ENCODE measurements around the gene PKNOX1.
"Not testable (repeated sequence)": the region's sequence is repeated elsewhere in the genome, so short reads cannot be mapped to it uniquely, and the experiment has no call there.

The PKNOX1 gene

DNA sequence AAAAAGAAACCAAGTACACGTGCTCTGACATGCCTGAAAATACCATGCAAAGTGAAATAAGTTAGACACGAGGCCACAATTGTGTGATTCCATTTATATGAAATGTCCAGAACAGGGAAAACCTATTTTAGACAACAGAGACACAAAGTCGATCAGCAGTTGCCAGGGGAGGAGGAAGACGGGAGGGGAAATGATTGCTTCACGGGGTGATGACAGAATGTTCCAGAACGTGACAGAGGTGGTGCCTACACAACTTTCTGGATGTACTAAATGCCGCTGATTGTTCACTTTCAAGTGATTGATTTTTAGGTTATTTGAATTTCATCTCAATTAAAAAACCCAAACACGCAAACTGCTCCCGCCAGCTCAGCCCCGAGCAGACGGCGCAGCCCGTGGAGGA, 78.8 kb downstream of the PKNOX1 start:
- DNase-seq (ENCODE audit: low read depth in 2 of 2) = not testable (repeated sequence)

- DNase-seq (ENCODE audit: low read depth in 2 of 2) = not testable (repeated sequence)
These were observed 88.7 kb downstream of the PKNOX1 start for GRCh38 chr21:43062955-43063664.

DNA sequence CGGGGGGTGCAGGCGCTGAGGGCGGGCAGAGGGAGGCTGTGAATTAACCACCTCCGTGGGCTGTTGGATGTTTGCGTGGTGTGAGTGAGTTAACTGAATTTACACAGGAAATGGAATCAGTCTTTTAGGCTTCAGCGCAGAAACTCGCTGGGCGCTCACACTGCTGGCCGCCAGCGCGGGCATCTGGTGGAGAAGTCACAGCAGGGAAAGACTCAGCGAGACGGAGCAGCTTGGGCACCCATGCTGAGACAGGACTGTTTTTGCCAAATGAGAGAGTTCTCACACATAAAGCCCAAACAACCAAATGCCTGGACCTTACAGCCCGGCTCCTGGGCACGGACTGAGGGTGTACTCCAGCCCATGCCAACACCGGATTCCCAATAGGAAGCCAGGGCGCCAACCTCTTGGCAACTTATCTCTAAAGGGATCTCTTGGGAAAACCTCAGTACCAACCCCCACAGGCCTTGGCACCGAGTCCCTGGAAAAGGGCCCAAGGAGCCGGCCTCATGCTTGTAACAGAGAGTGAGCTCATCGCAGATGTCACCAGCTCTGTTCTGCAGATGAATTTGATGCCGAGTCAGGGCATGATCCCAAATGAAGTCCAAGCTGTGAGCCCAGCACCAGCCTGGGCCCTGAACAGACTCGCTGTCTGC, 90.0 kb downstream of the PKNOX1 start:
- DNase-seq (ENCODE audit: low read depth in 2 of 2) = not testable (repeated sequence)

DNA sequence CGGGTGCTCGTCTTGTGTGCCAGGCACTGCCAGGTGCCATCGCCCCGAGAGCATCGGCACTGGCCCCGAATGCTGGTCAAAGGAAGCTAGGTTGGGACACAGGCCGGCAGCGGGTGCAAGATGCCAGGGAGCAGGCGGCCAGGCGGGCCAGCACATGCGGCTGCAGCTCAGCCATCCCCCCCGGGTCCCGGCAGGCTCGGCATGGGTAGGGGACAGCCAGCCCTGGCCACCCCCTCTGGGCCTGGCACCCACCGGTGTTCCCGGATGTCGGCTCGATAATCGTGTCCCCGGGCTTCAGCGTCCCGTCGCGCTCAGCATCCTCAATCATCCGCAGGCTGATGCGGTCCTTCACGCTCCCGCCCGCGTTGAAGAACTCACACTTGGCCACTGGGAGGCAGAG, 91.6 kb downstream of the PKNOX1 start:
- DNase-seq (ENCODE audit: low read depth in 2 of 2) = not testable (repeated sequence)

GRCh38 chr21:43066690-43067089, 92.3 kb downstream of the PKNOX1 start:
- DNase-seq (ENCODE audit: low read depth in 2 of 2) = not testable (repeated sequence)

GRCh38 chr21:43068065-43068464, 93.7 kb downstream of the PKNOX1 start:
- DNase-seq (ENCODE audit: low read depth in 2 of 2) = not testable (repeated sequence)

DNA sequence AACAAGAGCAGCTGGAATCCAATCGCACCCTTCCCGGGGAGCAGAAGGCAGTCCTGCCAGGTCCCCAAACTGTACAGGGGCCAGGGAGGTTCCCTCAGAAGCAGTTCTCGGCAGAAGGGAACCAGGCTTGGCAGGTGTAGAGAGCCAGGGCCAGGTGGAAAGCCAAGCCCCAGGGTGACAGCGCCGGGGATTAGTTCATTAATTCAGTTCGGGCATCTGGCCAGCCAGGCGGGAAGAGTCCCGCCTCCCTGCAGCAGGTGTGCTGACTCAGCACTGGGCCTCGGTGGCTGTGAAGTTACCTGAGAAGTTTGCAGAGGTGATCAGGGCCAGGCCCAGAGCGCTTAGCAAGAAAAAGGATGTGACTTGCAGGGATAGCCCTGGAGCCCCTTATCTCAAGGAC, 95.3 kb downstream of the PKNOX1 start:
- not testable (repeated sequence) for DNase-seq (ENCODE audit: low read depth in 2 of 2)

DNA sequence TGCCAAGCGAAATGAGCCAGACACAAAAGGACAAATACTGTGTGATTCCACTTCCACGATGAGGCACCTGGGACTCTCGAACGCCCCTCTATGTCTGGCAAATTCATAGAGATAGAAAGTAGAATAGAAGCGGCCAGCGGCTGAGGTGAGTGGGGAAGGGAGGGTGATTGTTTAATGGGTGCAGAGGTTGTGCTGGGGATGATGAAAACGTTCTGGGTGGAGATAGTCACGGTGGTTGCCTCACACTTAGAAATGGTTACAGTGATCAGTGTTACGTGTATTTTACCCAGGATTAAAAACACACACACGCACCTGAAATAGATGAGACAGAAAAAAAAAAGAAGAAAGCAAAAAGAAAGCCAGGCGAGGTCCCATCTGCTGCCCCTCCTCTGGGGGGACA, 98.4 kb downstream of the PKNOX1 start:
- DNase-seq (ENCODE audit: low read depth in 2 of 2) = not testable (repeated sequence)

DNA sequence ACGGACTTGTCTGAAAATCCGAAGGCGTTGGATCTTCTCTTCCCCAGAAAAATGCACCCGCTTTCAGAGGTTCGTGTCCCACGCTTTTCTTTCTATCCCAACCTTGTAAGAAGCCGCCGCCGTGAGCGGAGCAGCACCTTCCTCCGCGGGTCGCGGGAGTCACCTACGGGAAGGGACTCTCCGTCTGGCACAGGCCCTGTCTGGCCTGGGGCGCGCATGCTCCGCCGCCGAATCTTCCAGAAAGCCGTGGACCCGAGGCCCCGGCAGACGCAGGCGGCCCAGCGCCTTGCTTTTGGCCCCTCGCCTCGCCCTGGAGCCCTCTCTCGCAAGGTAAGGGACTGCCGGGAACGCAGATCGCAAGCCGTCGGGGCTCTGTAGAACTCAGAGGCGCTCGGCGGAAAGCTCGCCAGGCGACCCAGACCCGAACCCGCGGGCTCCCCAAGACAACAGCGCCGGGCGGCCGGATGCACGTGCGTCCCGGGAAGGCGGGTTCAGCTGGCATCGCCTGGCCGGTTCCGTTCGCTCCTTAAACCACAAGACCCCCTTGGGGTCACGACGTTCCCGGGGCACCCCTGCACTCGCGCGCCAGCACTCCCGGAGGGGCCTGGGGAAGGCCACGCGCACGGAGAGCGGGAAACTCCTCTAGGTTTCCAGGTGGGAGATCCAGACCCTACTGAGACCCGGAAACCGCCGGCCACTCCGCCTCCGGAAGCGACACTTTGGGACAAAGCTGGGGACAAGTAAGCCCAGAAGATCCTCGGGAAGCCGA, 100.2 kb downstream of the PKNOX1 start:
- not testable (repeated sequence) for DNase-seq (ENCODE audit: low read depth in 2 of 2)

- DNase-seq (ENCODE audit: low read depth in 2 of 2) = not testable (repeated sequence)
These were observed 101.0 kb downstream of the PKNOX1 start, which contains the start of gene CBS for GRCh38 chr21:43075170-43076022. Gene CBS, minus strand, starts transcription at chr21:43075835. Its CDS starts 3,642 bp downstream, at chr21:43072193.

DNA sequence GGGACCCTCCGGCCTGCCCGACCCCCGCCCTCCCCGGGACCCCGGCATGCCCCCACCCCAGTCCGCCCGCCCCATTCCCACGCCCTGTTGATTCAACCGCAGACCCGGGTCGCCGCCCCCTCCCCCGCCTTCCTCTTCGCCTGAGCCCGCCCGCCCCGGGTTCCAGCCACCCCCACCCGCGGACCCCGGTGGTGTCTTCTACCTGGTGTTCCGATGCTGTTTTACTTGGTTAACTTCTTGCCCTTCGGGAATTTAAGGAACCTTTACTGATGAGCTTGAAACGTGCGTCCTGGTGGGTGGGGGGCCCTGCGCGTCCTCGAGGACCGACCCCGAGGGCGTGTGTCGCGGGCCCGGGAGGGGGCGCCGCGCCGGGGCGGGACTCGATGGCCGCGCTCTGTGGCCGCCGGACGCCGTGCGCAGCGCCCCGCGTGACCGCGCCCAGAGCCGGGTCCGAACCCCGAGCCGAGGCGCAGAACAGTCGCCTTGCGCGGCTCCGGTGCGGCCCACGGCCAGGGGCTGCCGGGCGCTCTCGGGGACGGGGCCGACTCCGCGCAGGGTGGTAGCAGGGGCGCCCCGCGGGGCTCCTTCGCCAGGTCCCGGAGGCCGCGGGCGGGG, 101.8 kb downstream of the PKNOX1 start:
- DNase-seq (ENCODE audit: low read depth in 2 of 2) = not testable (repeated sequence)

GRCh38 chr21:43076643-43077042, 102.3 kb downstream of the PKNOX1 start:
- not testable (repeated sequence) for DNase-seq (ENCODE audit: low read depth in 2 of 2)

DNA sequence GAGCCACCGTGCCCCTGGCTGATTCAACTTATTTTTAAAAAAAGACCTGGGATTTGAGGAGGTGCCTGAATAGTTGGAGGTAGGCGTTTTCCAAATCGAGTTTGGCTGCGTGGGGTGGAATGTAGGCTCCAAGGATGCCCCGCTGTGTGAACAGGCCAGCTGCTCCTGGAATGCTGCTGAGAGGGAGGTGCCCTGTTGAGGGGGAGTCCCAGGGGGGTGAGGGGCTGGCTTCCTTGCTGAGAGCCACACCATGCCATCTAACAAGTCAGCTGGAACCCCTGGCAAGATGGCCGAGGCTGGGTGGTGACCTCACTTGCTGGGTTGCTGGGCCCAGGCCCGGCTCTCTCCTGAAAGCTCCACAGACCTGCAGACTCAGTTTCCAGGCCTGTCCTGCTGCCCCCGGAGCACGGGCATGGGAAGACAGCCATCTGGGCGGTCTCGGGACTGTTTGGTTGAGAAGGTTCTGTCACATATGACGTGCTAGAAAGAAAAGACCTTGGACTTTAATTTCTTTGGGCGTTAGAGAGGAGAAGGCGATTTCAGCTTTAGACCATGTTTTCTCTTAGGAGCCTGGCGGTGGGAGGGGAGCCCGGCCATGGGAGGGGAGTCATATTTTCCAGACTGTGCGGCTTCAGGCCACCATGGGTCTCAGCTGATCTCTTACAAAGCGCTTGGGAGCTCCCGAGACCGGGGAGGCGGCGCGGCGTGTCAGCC, 108.4 kb downstream of the PKNOX1 start:
- DNase-seq (ENCODE audit: low read depth in 2 of 2) = not testable (repeated sequence)

All from fibroblast of skin of left quadriceps (primary cell).